GM12878 (cell line): Measurements from ENCODE around the gene STXBP3. TPM values are rescaled to one million over a fixed set of nuclear protein-coding genes. Genes with fewer than 3 reads are reported as not detected.

Experiments used
- ATAC-seq: fragments of 200-7000 bp; cut with Tn5 transposase; 3 replicates; pipeline ENCODE4 v1.9.1; 2020; ENCODE audit warnings: mild to moderate bottlenecking, moderate library complexity
- BruUV-seq: library from RNA; stranded (reverse); fragments of 400-500 nt; replicated peaks from 2 replicates; lab custom pipeline; 2021; lab: Mats Ljungman, UMichigan
- CTCF ChIA-PET: fragments of 300-600 bp; sonication (Branson Sonifier 250); formaldehyde crosslinking; extraction: SDS; loops from one replicate; lab custom pipeline; 2021; ENCODE audit warnings: inconsistent platforms; lab: Yijun Ruan, JAX
- POLR2A ChIA-PET: fragments of 350-600 bp; formaldehyde crosslinking; extraction: SDS; loops from one replicate; lab custom pipeline; 2021; ENCODE audit warnings: inconsistent platforms; lab: Charles Lee
- RAD21 ChIA-PET: fragments of 300-600 bp; sonication (Branson Sonifier 250); formaldehyde crosslinking; loops from one replicate; lab custom pipeline; 2023; ENCODE audit warnings: antibody characterized with exemption; ENCODE audit not compliant: unreplicated experiment; lab: Charles Lee
- SMC1A ChIA-PET: fragments of 300-600 bp; sonication (Branson Sonifier 250); formaldehyde crosslinking; loops from one replicate; lab custom pipeline; 2023; ENCODE audit not compliant: unreplicated experiment, uncharacterized antibody; lab: Charles Lee
- DNase-seq: peaks from one replicate; pipeline ENCODE4 v3.0.0-alpha.2; 2011; ENCODE audit warnings: low read depth, low spot score
- FAIRE-seq: peaks from 3 replicates; lab custom pipeline; 2011; peaks lifted over from hg19 to GRCh38; lab: Jason Lieb, UNC
- H2AFZ ChIP-seq: 2 replicates; pipeline ENCODE4 v1.6.0; 2011; ENCODE audit warnings: low read depth, low read length, control low read depth; ENCODE audit not compliant: control insufficient read depth
- H3K27ac ChIP-seq: 2 replicates; pipeline ENCODE4 v1.5.1; 2011; ENCODE audit warnings: control low read depth; ENCODE audit not compliant: control insufficient read depth, insufficient read depth
- H3K27me3 ChIP-seq, 2 experiments: replicated peaks in 1 of 2; 2 replicates each; pipeline versions ENCODE4 v1.6.0 to v1.6.1; 2011; ENCODE audit warnings: low read length in 1 of 2; ENCODE audit not compliant: control insufficient read depth in 2 of 2, insufficient read depth in 2 of 2
- H3K36me3 ChIP-seq, 2 experiments: 2 replicates each; pipeline ENCODE4 v1.5.1; 2011; ENCODE audit warnings: low read length in 1 of 2; ENCODE audit not compliant: control insufficient read depth in 2 of 2, insufficient read depth in 2 of 2
- H3K4me1 ChIP-seq: 2 replicates; pipeline ENCODE4 v1.6.1; 2011; ENCODE audit warnings: mild to moderate bottlenecking, low read length, moderate library complexity, mixed read lengths; ENCODE audit not compliant: control insufficient read depth, insufficient read depth
- H3K4me2 ChIP-seq: 2 replicates; pipeline ENCODE4 v1.6.0; 2011; ENCODE audit warnings: control low read depth; ENCODE audit not compliant: control insufficient read depth, insufficient read depth
- H3K4me3 ChIP-seq: fragments of 200-600 bp; sonication (generic); 2 replicates; pipeline ENCODE4 v1.5.1; 2016
- H3K79me2 ChIP-seq: 2 replicates; pipeline ENCODE4 v1.6.0; 2011; ENCODE audit warnings: low read length; ENCODE audit not compliant: control insufficient read depth, insufficient read depth
- H3K9ac ChIP-seq: 2 replicates; pipeline ENCODE4 v1.8.0; 2011; ENCODE audit warnings: low read length, control low read depth, mixed read lengths; ENCODE audit not compliant: control insufficient read depth, insufficient read depth
- H3K9me3 ChIP-seq: replicated peaks from 3 replicates; pipeline ENCODE4 v1.5.1; 2011; ENCODE audit warnings: mild to moderate bottlenecking, low read length; ENCODE audit not compliant: control insufficient read depth, insufficient read depth
- H4K20me1 ChIP-seq: 2 replicates; pipeline ENCODE4 v1.6.0; 2011; ENCODE audit not compliant: control insufficient read depth, insufficient read depth
- BACH1 ChIP-seq: fragments of 450-650 bp; IDR thresholded peaks from 2 replicates; pipeline ENCODE4 v1.6.1; 2017; ENCODE audit warnings: mild to moderate bottlenecking, borderline replicate concordance
- BMI1 ChIP-seq: fragments of 450-650 bp; IDR thresholded peaks from 2 replicates; pipeline ENCODE4 v1.6.1; 2016; ENCODE audit warnings: mild to moderate bottlenecking, moderate library complexity, borderline replicate concordance
- BRCA1 ChIP-seq: IDR thresholded peaks from 2 replicates; pipeline ENCODE4 v1.6.1; 2011; ENCODE audit warnings: low read depth, low read length, improper control_type of control experiment
- CBX3 ChIP-seq: fragments of 200-600 bp; sonication (generic); IDR thresholded peaks from 2 replicates; pipeline ENCODE4 v1.6.1; 2016; ENCODE audit warnings: low read depth, borderline replicate concordance
- E2F4 ChIP-seq: IDR thresholded peaks from 2 replicates; pipeline ENCODE4 v1.6.1; 2012; ENCODE audit warnings: low read depth, low read length, improper control_type of control experiment
- ELK1 ChIP-seq: IDR thresholded peaks from 2 replicates; pipeline ENCODE4 v1.6.1; 2012; ENCODE audit warnings: low read depth, low read length, improper control_type of control experiment
- FOS ChIP-seq: IDR thresholded peaks from 3 replicates; pipeline ENCODE4 v1.6.1; 2011; ENCODE audit warnings: borderline replicate concordance; ENCODE audit not compliant: insufficient read length; ENCODE audit errors: extremely low read depth
- HDAC2 ChIP-seq: fragments of 200-600 bp; sonication (generic); IDR thresholded peaks from 2 replicates; pipeline ENCODE4 v1.6.1; 2017
- MXI1 ChIP-seq: fragments of 150-350 bp; IDR thresholded peaks from 2 replicates; pipeline ENCODE4 v1.6.1; 2011; ENCODE audit warnings: low read depth, mild to moderate bottlenecking, inconsistent platforms, low read length, improper control_type of control experiment
- PAX8 ChIP-seq: fragments of 450-650 bp; IDR thresholded peaks from 2 replicates; pipeline ENCODE4 v1.6.1; 2017; ENCODE audit warnings: mild to moderate bottlenecking, moderate library complexity
- SIX5 ChIP-seq: IDR thresholded peaks from 2 replicates; pipeline ENCODE4 v1.6.1; 2011; ENCODE audit warnings: mild to moderate bottlenecking, low read depth, low read length, moderate library complexity; ENCODE audit not compliant: severe bottlenecking
- SKIL ChIP-seq: fragments of 450-650 bp; IDR thresholded peaks from 2 replicates; pipeline ENCODE4 v1.6.1; 2017; ENCODE audit warnings: mild to moderate bottlenecking, low read depth, inconsistent platforms; ENCODE audit not compliant: poor library complexity, severe bottlenecking
- SMAD5 ChIP-seq: IDR thresholded peaks from 2 replicates; pipeline ENCODE4 v1.6.1; 2016; ENCODE audit warnings: antibody characterized with exemption, low read depth
- ZBTB4 ChIP-seq: fragments of 450-650 bp; formaldehyde crosslinking; IDR thresholded peaks from 2 replicates; pipeline ENCODE4 v1.4.0; 2022; ENCODE audit warnings: mild to moderate bottlenecking, moderate library complexity
- in situ Hi-C: fragments of 300-500 bp; cut with MboI; formaldehyde crosslinking; loops from 9 replicates; pipeline ENCODE4 v1.14.3; 2018; ENCODE audit warnings: mixed read lengths
- intact Hi-C: fragments of 100-400 bp; cut with micrococcal nuclease; formaldehyde crosslinking; loops from one replicate; pipeline ENCODE4 v1.14.2; 2022; ENCODE audit not compliant: unreplicated experiment
- polyA plus RNA-seq, 11 experiments: library from polyadenylated mRNA; depleted of rRNA in 4 of 11; unstranded in 6 of 11; stranded (reverse) in 5 of 11; fragments of >200 nt; fragmentation: Nextera tagmentation in 4 of 11; fragmentation: Illumina TruSeq in 1 of 11; extraction: Ambion mirVana in 4 of 11; extraction: Trizol in 1 of 11; gene quantifications; 1 replicate in 1 of 11; 2 replicates in 10 of 11; pipeline versions ENCODE4 v1.2.1 to v1.2.3, GENCODE V29; 2011 to 2016; ENCODE audit warnings: inconsistent platforms in 2 of 11, missing spikeins in 2 of 11, low read depth in 1 of 11
- total RNA-seq, 4 experiments: library from RNA; depleted of rRNA in 3 of 4; stranded (reverse); fragments of >200 nt in 3 of 4; fragmentation: Illumina TruSeq in 1 of 4; extraction: Trizol in 1 of 4; gene quantifications; 2 replicates each; pipeline versions ENCODE4 v1.2.1 to v1.2.3, GENCODE V29; 2013 to 2021

The STXBP3 gene
- total and polyA plus RNA-seq, 10 of the 15 experiments (the other 5 are each of a cell fraction or from before 2014, with no cell fraction given): 19.6 to 35.1 (median 27.3) TPM

GRCh38 chr1:108753363-108753762, 6.9 kb downstream of the STXBP3 start (continued):
- TF ChIP-seq BACH1 (no peak), HDAC2 (no peak), SMAD5 (no peak), ZBTB4 (no peak), MXI1 (no peak), E2F4 (no peak), FOS (no peak)

GRCh38 chr1:108758796-108759195, 12.3 kb downstream of the STXBP3 start:
- H3K9ac ChIP-seq: no peak overlapping the region
- no peak overlapping the region for H3K4me2 ChIP-seq
- TF ChIP-seq SIX5 (no peak), BRCA1 (no peak), PAX8 (no peak), SKIL (no peak), CBX3 (no peak), BMI1 (no peak), ELK1 (no peak)
- no peak overlapping the region for H3K4me3 ChIP-seq
- ChIA-PET SMC1A (no interaction called here), RAD21 (no interaction called here), CTCF (interaction anchor here (1.2 kb wide), 1 partner anchor 354 kb away, joined by 5 read pairs; a partner anchor contains a TSS), POLR2A (no interaction called here)
- no peak for DNase-seq
- ATAC-seq: no peak
- H3K4me1 ChIP-seq: no peaks in the 10 kb centered on the region
- no peaks in the 10 kb centered on the region for H3K79me2 ChIP-seq
- no peak overlapping the region for H2AFZ ChIP-seq
- no peaks in the 10 kb centered on the region for H4K20me1 ChIP-seq
- peaks cover 0 to 5% of the 10 kb centered on the region in 2 experiments; a peak in 1 of 4 replicates for H3K36me3 ChIP-seq
- no TSS peak for BruUV-seq
- no peaks in the 10 kb centered on the region for H3K27me3 ChIP-seq
- intact Hi-C loops: loop anchor here (5.0 kb wide), 1 partner anchor 119 kb away; the partner anchor contains the start of gene GPSM2
- no peaks in the 10 kb centered on the region for H3K9me3 ChIP-seq
- H3K27ac ChIP-seq: no peak overlapping the region
- in situ Hi-C loops: no loop called here
- no peak for FAIRE-seq
